Upper lobe of left lung (tissue), 6 donors: ENCODE measurements around the gene ATP23. TPM values are rescaled to one million over a fixed set of nuclear protein-coding genes. Genes with fewer than 3 reads are reported as not detected.

Experiments
- ATAC-seq, 2 donors: fragments of 200-7000 bp; cut with Tn5 transposase; one replicate each; pipeline ENCODE4 v1.9.1; 2022; ENCODE audit warnings: mild to moderate bottlenecking in 2 of 2, moderate library complexity in 2 of 2; ENCODE audit not compliant: low FRiP score in 2 of 2
- DNase-seq, 2 donors: peaks; one replicate each; pipeline ENCODE4 v3.0.0-alpha.2; 2019 to 2020
- H3K27ac ChIP-seq, 4 donors: fragments of 200-600 bp; sonication (generic); one replicate each; pipeline ENCODE4 v1.5.1; 2016 to 2019
- H3K27me3 ChIP-seq, 4 donors: fragments of 200-600 bp; sonication (generic); one replicate each; pipeline ENCODE4 v1.5.1; 2017 to 2019
- H3K36me3 ChIP-seq, 4 donors: fragments of 200-600 bp; sonication (generic); one replicate each; pipeline ENCODE4 v1.5.1; 2016 to 2019
- H3K4me1 ChIP-seq, 4 donors: fragments of 200-600 bp; sonication (generic); one replicate each; pipeline ENCODE4 v1.5.1; 2018 to 2019
- H3K4me3 ChIP-seq, 4 donors: fragments of 200-600 bp; sonication (generic); one replicate each; pipeline ENCODE4 v1.5.1; 2017 to 2019; ENCODE audit warnings: mild to moderate bottlenecking in 2 of 4, moderate library complexity in 1 of 4
- H3K9me3 ChIP-seq, 4 donors: fragments of 200-600 bp; sonication (generic); one replicate each; pipeline ENCODE4 v1.5.1; 2018 to 2019
- CTCF ChIP-seq, 6 experiments: fragments of 450-650 bp in 4 of 6; fragments of 200-600 bp in 2 of 6; sonication (generic) in 2 of 6; IDR thresholded peaks; one replicate each; pipeline ENCODE4 v1.5.1; 2016 to 2019; ENCODE audit warnings: antibody characterized with exemption in 6 of 6
- EP300 ChIP-seq, 4 donors: sonication (generic); formaldehyde crosslinking; IDR thresholded peaks; one replicate each; pipeline ENCODE4 v1.5.1; 2017; ENCODE audit warnings: antibody characterized with exemption in 4 of 4, control low read depth in 2 of 4
- POLR2A ChIP-seq, 4 donors: fragments of 450-650 bp; IDR thresholded peaks; one replicate each; pipeline ENCODE4 v1.5.1; 2016 to 2017; ENCODE audit warnings: antibody characterized with exemption in 4 of 4, mild to moderate bottlenecking in 2 of 4
- POLR2AphosphoS5 ChIP-seq, 2 donors: sonication (generic); formaldehyde crosslinking; IDR thresholded peaks; one replicate each; pipeline ENCODE4 v1.5.1; 2017; ENCODE audit warnings: antibody characterized with exemption in 2 of 2
- WGBS, 2 donors: methylation state at CpG; one replicate each; pipeline ENCODE4 v1.1.5; 2017 to 2018; 5-methylcytosine and 5-hydroxymethylcytosine counted together
- total RNA-seq, 6 donors: library from RNA; depleted of rRNA in 4 of 6; stranded (reverse); fragments of >200 nt in 4 of 6; gene quantifications; one replicate each; pipeline versions ENCODE4 v1.1.0 to v1.2.1, GENCODE V29; 2016 to 2021
- donor health status: DM: no; HTN: no; CAD: no; lungs with moderate emphysema.
- donor health status: DM: no; HTN: yes; CAD: no; lungs with severe emphysema.

The ATP23 gene
- total RNA-seq = 10 to 100 TPM in 1 of 6 donors, 1 to 10 TPM in 4, not detected in 1; 4.7 to 18.8 (median 7.7) TPM

GRCh38 chr12:57941165-57941894 is at the start of gene ATP23:
ATP23 (plus strand) TSS chr12:57941567; CDS start chr12:57941702, 135 bp downstream.
- peak within 1 kb of the TSS; percentile 86 to 93 (median 92) for H3K27ac ChIP-seq
- peak within 1 kb of the TSS; percentile 57 to 76 (median 71) for H3K4me3 ChIP-seq
- TF ChIP-seq CTCF (IDR thresholded peaks at IDR 0.05) = peak in 2 of 6 experiments; percentile 3 to 15
- peak in 1 of 4 donors; percentile 7 for TF ChIP-seq EP300 (IDR thresholded peaks at IDR 0.05)
- peak; percentile 48 to 94 (median 74) for TF ChIP-seq POLR2A (IDR thresholded peaks at IDR 0.05)
- TF ChIP-seq POLR2AphosphoS5 (IDR thresholded peaks at IDR 0.05) = peak; percentile 96 to 97
- DNase-seq = peak; percentile 95
- ATAC-seq = peak; percentile 96 to 97
- H3K27me3 ChIP-seq = no peaks in the 10 kb centered on the region
- H3K36me3 ChIP-seq = no peaks in the 10 kb centered on the region
- H3K4me1 ChIP-seq = peaks cover 8 to 20% (median 16%) of the 10 kb centered on the region in 4 donors
- H3K9me3 ChIP-seq = no peaks in the 10 kb centered on the region
- WGBS, 2 donors = 0 to 1% methylated on average over 8 to 13 of the region's 55 CpGs

- Histone ChIP-seq H3K36me3 (no peaks in the 10 kb centered on the region), H3K4me3 (no peak overlapping the region), H3K9me3 (no peaks in the 10 kb centered on the region), H3K4me1 (peaks cover 77 to 97% (median 92%) of the 10 kb centered on the region in 4 donors), H3K27ac (peak overlapping the region; percentile 94 to 99 (median 96)), H3K27me3 (no peaks in the 10 kb centered on the region)
- DNase-seq (no peak), ATAC-seq (no peak)
- WGBS, 2 donors = 68 to 73% methylated on average over 9 of the region's 9 CpGs
- TF ChIP-seq EP300 (IDR thresholded peaks at IDR 0.05) (no peak), POLR2AphosphoS5 (IDR thresholded peaks at IDR 0.05) (no peak), CTCF (IDR thresholded peaks at IDR 0.05) (no peak), POLR2A (IDR thresholded peaks at IDR 0.05) (no peak)
Observed at GRCh38 chr12:57892232-57892972, 49.0 kb upstream of the ATP23 start.

- TF ChIP-seq POLR2A (IDR thresholded peaks at IDR 0.05) = peak in 2 of 4 donors; percentile 33 to 60
- peak; percentile 21 to 71 for TF ChIP-seq POLR2AphosphoS5 (IDR thresholded peaks at IDR 0.05)
- peak in 3 of 6 experiments; percentile 14 to 53 (median 43) for TF ChIP-seq CTCF (IDR thresholded peaks at IDR 0.05)
- TF ChIP-seq EP300 (IDR thresholded peaks at IDR 0.05) = peak in 1 of 4 donors; percentile 17
- 22 to 29% methylated on average over 11 to 13 of the region's 13 CpGs for WGBS, 2 donors
- H3K27me3 ChIP-seq = no peaks in the 10 kb centered on the region
- DNase-seq = peak; percentile 91 to 92
- peak overlapping the region; percentile 94 to 99 (median 96) for H3K27ac ChIP-seq
- no peaks in the 10 kb centered on the region for H3K9me3 ChIP-seq
- H3K36me3 ChIP-seq = no peaks in the 10 kb centered on the region
- H3K4me3 ChIP-seq = no peak overlapping the region
- H3K4me1 ChIP-seq = peaks cover 83 to 97% (median 92%) of the 10 kb centered on the region in 4 donors
- ATAC-seq = peak; percentile 63 to 84
Observed at GRCh38 chr12:57893431-57894353, 47.7 kb upstream of the ATP23 start.

GRCh38 chr12:57894399-57895292 is 46.7 kb upstream of the ATP23 start:
- Histone ChIP-seq H3K4me1 (peaks cover 82 to 95% (median 90%) of the 10 kb centered on the region in 4 donors), H3K27me3 (no peaks in the 10 kb centered on the region), H3K27ac (peak overlapping the region; percentile 94 to 99 (median 96)), H3K36me3 (no peaks in the 10 kb centered on the region), H3K9me3 (no peaks in the 10 kb centered on the region), H3K4me3 (no peak overlapping the region)
- WGBS, 2 donors = 70 to 72% methylated on average over 6 of the region's 6 CpGs
- no peak for TF ChIP-seq EP300 (IDR thresholded peaks at IDR 0.05)
- TF ChIP-seq POLR2A (IDR thresholded peaks at IDR 0.05) = no peak
- TF ChIP-seq CTCF (IDR thresholded peaks at IDR 0.05) = no peak
- no peak for TF ChIP-seq POLR2AphosphoS5 (IDR thresholded peaks at IDR 0.05)
- no peak for DNase-seq
- ATAC-seq = no peak
